Measurements from ENCODE around the gene UBL4A. TPM values are rescaled to one million over a fixed set of nuclear protein-coding genes. Genes with fewer than 3 reads are reported as not detected.

Gene UBL4A
- polyA plus RNA-seq, 1 of the 3 experiments (the other 2 are of a cell fraction), result 27.8 TPM

DNA sequence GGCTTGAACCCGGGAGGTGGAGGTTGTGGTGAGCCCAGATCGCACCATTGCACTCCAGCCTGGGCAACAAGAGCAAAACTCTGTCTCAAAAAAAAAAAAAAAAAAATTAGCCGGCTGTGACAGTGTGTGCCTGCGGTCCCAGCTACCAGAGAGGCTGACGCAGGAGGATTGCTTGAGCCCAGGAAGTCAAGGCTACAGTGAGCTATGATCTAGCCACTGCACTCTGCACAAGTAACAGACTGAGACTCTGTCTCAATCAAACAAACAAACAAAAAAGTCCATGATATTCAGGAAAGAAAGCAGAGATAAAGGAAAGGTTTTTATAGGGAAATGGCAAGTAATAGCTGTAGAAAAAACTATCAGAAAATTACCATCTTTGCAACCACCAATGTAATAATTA lies 5.2 kb downstream of the UBL4A start:
- Histone ChIP-seq H2AFZ (ENCODE audit: low read depth) (no peak overlapping the region), H3K27ac (ENCODE audit: low read depth in 2 of 2, low read length in 1 of 2) (no peak overlapping the region), H3F3A (replicated peaks; ENCODE audit: insufficient read depth) (peaks cover 12% of the 10 kb centered on the region), H3K4me1 (ENCODE audit: control insufficient read depth in 1 of 2, insufficient read depth in 2 of 2, low read depth in 1 of 2, low read length in 1 of 2) (peaks cover 0 to 12% of the 10 kb centered on the region in 2 experiments; a peak in 1 of 4 replicates), H3K79me2 (ENCODE audit: insufficient read depth) (peaks cover 15% of the 10 kb centered on the region), H4K20me1 (ENCODE audit: insufficient read depth) (no peaks in the 10 kb centered on the region), H3K9me3 (no peaks in the 10 kb centered on the region), H3K4me3 (ENCODE audit: low read depth in 2 of 2, low read length in 1 of 2) (no peak overlapping the region), H3K36me3 (replicated peaks in 1 of 2; ENCODE audit: control insufficient read depth in 1 of 2, insufficient read depth in 2 of 2, low read length in 1 of 2) (peaks cover 0 to 14% of the 10 kb centered on the region in 2 experiments), H3K4me2 (no peak overlapping the region), H3K9ac (no peak overlapping the region), H3K27me3 (ENCODE audit: insufficient read depth) (peaks cover 5% of the 10 kb centered on the region; the same call in 1 of the 2 replicates), H3K9me2 (no peaks in the 10 kb centered on the region)
- TF ChIP-seq NFIC (IDR thresholded peaks at IDR 0.05; ENCODE audit: borderline replicate concordance) (no peak), NRF1 (IDR thresholded peaks at IDR 0.05; ENCODE audit: low read depth, low read length) (no peak), POLR2AphosphoS5 (IDR thresholded peaks at IDR 0.05; ENCODE audit: low read depth, low read length) (no peak), RCOR1 (IDR thresholded peaks at IDR 0.05; ENCODE audit: low read length) (no peak), FOXM1 (IDR thresholded peaks at IDR 0.05; ENCODE audit: low read depth) (no peak), TAF1 (IDR thresholded peaks at IDR 0.05; ENCODE audit: borderline replicate concordance, low read depth, low read length) (no peak), TCF12 (IDR thresholded peaks at IDR 0.05) (no peak), EP300 (IDR thresholded peaks at IDR 0.05; ENCODE audit: borderline replicate concordance in 1 of 2, low read depth in 1 of 2, low read length in 1 of 2) (no peak), SMC3 (IDR thresholded peaks at IDR 0.05; ENCODE audit: low read depth, low read length) (no peak)
- TF ChIP-seq, protein P1, sequence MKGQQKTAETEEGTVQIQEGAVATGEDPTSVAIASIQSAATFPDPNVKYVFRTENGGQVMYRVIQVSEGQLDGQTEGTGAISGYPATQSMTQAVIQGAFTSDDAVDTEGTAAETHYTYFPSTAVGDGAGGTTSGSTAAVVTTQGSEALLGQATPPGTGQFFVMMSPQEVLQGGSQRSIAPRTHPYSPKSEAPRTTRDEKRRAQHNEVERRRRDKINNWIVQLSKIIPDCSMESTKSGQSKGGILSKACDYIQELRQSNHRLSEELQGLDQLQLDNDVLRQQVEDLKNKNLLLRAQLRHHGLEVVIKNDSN (IDR thresholded peaks at IDR 0.05; ENCODE audit: borderline replicate concordance, low read depth), result no peak
- TF ChIP-seq, protein P2, sequence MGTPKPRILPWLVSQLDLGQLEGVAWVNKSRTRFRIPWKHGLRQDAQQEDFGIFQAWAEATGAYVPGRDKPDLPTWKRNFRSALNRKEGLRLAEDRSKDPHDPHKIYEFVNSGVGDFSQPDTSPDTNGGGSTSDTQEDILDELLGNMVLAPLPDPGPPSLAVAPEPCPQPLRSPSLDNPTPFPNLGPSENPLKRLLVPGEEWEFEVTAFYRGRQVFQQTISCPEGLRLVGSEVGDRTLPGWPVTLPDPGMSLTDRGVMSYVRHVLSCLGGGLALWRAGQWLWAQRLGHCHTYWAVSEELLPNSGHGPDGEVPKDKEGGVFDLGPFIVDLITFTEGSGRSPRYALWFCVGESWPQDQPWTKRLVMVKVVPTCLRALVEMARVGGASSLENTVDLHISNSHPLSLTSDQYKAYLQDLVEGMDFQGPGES (IDR thresholded peaks at IDR 0.05; ENCODE audit: low read depth, low read length), result no peak
- no peak for DNase-seq
- ChIA-PET CTCF (interaction anchor here (0.8 kb wide), 1 partner anchor 21 kb away, joined by 3 read pairs; no protein-coding TSS in a partner anchor), POLR2A (interaction anchor here (0.7 to 0.8 kb wide), 2 partner anchors 34 to 1543 kb away, joined by 3 to 5 read pairs; no protein-coding TSS in a partner anchor)
- WGBS (ENCODE audit: low lambda C conversion rate), result 36% methylated on average over 5 of the region's 5 CpGs

DNA sequence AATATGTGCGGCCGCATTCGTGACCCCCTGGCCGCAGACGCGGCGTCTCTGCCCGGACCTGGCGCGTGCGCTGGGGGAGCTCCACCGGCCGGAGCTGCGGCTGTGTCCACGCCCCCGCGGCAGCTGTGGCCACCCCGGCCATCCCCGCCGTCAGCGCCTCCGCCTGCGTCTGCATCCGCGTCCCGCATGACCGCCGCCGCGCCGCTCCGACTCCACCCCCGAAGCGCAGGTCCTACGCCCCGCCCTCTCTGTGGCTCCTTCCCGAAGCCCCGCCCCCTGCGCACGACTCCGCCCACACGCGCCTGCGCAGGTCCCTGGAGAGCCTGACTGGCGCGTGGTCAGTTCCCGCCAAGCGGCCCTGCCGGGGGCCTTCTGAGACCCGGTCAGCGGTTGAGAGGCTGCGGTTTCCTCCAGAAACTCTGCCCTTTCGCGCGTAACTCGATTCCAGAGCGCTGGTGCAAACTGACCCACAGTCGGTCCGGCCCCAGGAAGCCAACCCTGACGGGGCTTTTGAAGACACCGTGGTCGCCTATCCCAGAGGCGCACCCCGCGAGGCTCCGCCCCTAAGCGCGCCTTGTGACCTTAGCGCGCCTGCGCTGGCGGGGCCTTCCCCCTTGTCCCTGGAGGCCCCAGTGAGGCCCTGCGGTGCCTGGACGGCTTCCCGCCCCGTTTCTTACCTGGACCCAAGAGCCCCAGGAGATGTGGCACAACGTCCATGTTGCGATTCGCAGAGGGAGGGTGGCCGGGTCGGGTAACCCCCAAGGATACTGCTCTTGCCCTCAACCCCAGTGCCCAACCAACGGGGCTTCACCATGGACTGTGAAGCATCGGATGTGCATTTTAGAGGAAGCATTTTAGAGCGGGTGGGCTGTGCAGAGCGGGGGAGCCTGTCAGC lies 7.4 kb downstream of the UBL4A start, which contains the start of gene LAGE3:
TSS of gene LAGE3 (minus strand) at position 554 of the 895 bp plus-strand sequence. CDS start at position 188, 366 bp downstream.
- Histone ChIP-seq H3F3A (replicated peaks; ENCODE audit: insufficient read depth) (peaks cover 14% of the 10 kb centered on the region), H3K9ac (peak within 1 kb of the TSS; percentile 43; the same call in 1 of the 2 replicates), H3K9me2 (no peaks in the 10 kb centered on the region), H2AFZ (ENCODE audit: low read depth) (0 out of 2 replicates have a peak within 1 kb of the TSS, but pooled peaks have one; percentile 59), H3K27me3 (ENCODE audit: insufficient read depth) (peaks cover 5% of the 10 kb centered on the region; the same call in 1 of the 2 replicates), H3K36me3 (replicated peaks in 1 of 2; ENCODE audit: control insufficient read depth in 1 of 2, insufficient read depth in 2 of 2, low read length in 1 of 2) (peaks cover 0 to 3% of the 10 kb centered on the region in 2 experiments), H3K4me1 (ENCODE audit: control insufficient read depth in 1 of 2, insufficient read depth in 2 of 2, low read depth in 1 of 2, low read length in 1 of 2) (peaks cover 0 to 6% of the 10 kb centered on the region in 2 experiments; a peak in 1 of 4 replicates), H3K4me3 (ENCODE audit: low read depth in 2 of 2, low read length in 1 of 2) (peak within 1 kb of the TSS; percentile 49 to 58), H3K27ac (ENCODE audit: low read depth in 2 of 2, low read length in 1 of 2) (peak within 1 kb of the TSS in 1 of 2 experiments; percentile 61; a peak in 1 of 4 replicates), H4K20me1 (ENCODE audit: insufficient read depth) (no peaks in the 10 kb centered on the region), H3K79me2 (ENCODE audit: insufficient read depth) (no peaks in the 10 kb centered on the region; the same call in 1 of the 2 replicates), H3K9me3 (no peaks in the 10 kb centered on the region), H3K4me2 (peak within 1 kb of the TSS; percentile 69)
- peak; percentile 94 for DNase-seq
- POLR2A ChIA-PET, result interaction anchor here (0.8 to 2.1 kb wide), 6 partner anchors 8 to 80 kb away, joined by 3 to 8 read pairs (median 5); partner anchors contain the start of genes RPL10, SLC10A3 and UBL4A
- CTCF ChIA-PET, result interaction anchor here (0.8 to 1.0 kb wide), 2 partner anchors 57 to 81 kb away, joined by 3 read pairs; partner anchors contain the start of gene RPL10
- WGBS (ENCODE audit: low lambda C conversion rate), result 61% methylated on average over 51 of the region's 85 CpGs
- TF ChIP-seq RXRA (IDR thresholded peaks at IDR 0.05; ENCODE audit: borderline replicate concordance, low read depth), result no peak
- 0 out of 2 replicates have a peak, but pooled peaks have one; percentile 20 for TF ChIP-seq POLR2AphosphoS5 (IDR thresholded peaks at IDR 0.05; ENCODE audit: low read depth, low read length)
- TF ChIP-seq, protein P3, sequence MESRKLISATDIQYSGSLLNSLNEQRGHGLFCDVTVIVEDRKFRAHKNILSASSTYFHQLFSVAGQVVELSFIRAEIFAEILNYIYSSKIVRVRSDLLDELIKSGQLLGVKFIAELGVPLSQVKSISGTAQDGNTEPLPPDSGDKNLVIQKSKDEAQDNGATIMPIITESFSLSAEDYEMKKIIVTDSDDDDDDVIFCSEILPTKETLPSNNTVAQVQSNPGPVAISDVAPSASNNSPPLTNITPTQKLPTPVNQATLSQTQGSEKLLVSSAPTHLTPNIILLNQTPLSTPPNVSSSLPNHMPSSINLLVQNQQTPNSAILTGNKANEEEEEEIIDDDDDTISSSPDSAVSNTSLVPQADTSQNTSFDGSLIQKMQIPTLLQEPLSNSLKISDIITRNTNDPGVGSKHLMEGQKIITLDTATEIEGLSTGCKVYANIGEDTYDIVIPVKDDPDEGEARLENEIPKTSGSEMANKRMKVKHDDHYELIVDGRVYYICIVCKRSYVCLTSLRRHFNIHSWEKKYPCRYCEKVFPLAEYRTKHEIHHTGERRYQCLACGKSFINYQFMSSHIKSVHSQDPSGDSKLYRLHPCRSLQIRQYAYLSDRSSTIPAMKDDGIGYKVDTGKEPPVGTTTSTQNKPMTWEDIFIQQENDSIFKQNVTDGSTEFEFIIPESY (IDR thresholded peaks at IDR 0.05; ENCODE audit: borderline replicate concordance, low read depth), result no peak
- no peak for TF ChIP-seq EZH2phosphoT487 (IDR thresholded peaks at IDR 0.05; ENCODE audit: borderline replicate concordance, low read depth)
- no peak for TF ChIP-seq EP300 (IDR thresholded peaks at IDR 0.05; ENCODE audit: borderline replicate concordance in 1 of 2, low read depth in 1 of 2, low read length in 1 of 2)
- TF ChIP-seq RAD21 (IDR thresholded peaks at IDR 0.05; ENCODE audit: low read length), result no peak
- TF ChIP-seq, protein P4, sequence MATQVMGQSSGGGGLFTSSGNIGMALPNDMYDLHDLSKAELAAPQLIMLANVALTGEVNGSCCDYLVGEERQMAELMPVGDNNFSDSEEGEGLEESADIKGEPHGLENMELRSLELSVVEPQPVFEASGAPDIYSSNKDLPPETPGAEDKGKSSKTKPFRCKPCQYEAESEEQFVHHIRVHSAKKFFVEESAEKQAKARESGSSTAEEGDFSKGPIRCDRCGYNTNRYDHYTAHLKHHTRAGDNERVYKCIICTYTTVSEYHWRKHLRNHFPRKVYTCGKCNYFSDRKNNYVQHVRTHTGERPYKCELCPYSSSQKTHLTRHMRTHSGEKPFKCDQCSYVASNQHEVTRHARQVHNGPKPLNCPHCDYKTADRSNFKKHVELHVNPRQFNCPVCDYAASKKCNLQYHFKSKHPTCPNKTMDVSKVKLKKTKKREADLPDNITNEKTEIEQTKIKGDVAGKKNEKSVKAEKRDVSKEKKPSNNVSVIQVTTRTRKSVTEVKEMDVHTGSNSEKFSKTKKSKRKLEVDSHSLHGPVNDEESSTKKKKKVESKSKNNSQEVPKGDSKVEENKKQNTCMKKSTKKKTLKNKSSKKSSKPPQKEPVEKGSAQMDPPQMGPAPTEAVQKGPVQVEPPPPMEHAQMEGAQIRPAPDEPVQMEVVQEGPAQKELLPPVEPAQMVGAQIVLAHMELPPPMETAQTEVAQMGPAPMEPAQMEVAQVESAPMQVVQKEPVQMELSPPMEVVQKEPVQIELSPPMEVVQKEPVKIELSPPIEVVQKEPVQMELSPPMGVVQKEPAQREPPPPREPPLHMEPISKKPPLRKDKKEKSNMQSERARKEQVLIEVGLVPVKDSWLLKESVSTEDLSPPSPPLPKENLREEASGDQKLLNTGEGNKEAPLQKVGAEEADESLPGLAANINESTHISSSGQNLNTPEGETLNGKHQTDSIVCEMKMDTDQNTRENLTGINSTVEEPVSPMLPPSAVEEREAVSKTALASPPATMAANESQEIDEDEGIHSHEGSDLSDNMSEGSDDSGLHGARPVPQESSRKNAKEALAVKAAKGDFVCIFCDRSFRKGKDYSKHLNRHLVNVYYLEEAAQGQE (IDR thresholded peaks at IDR 0.05; ENCODE audit: low read depth, low read length), result no peak
- TF ChIP-seq MEF2A (IDR thresholded peaks at IDR 0.05; ENCODE audit: borderline replicate concordance, low read depth), result no peak
